Transverse colon (tissue), 4 donors: ENCODE measurements around the gene LMAN1.

Source experiments
- CTCF ChIP-seq, 5 experiments: fragments of 200-600 bp in 3 of 5; fragments of 450-650 bp in 2 of 5; sonication (generic) in 3 of 5; IDR thresholded peaks; 1 replicate in 2 of 5; 2 replicates in 3 of 5; pipeline ENCODE4 v1.5.1; 2016 to 2017; ENCODE audit warnings: antibody characterized with exemption in 5 of 5, inconsistent platforms in 3 of 5, mild to moderate bottlenecking in 2 of 5, moderate library complexity in 1 of 5
- EP300 ChIP-seq: sonication (generic); formaldehyde crosslinking; IDR thresholded peaks from one replicate; pipeline ENCODE4 v1.6.1; 2017; ENCODE audit warnings: antibody characterized with exemption, low read depth
- POLR2A ChIP-seq: fragments of 450-650 bp; IDR thresholded peaks from one replicate; pipeline ENCODE4 v1.6.1; 2016; ENCODE audit warnings: antibody characterized with exemption, mild to moderate bottlenecking, moderate library complexity
- POLR2AphosphoS5 ChIP-seq, 3 donors: sonication (generic); formaldehyde crosslinking; IDR thresholded peaks; one replicate each; pipeline ENCODE4 v1.6.1; 2016; ENCODE audit warnings: antibody characterized with exemption in 3 of 3

- TF ChIP-seq POLR2AphosphoS5 (IDR thresholded peaks at IDR 0.05): no peak
- no peak for TF ChIP-seq CTCF (IDR thresholded peaks at IDR 0.05)
- TF ChIP-seq EP300: no peak
- TF ChIP-seq POLR2A: no peak
Measured at GRCh38 chr18:59323931-59324622, 35.0 kb downstream of the LMAN1 start.
